ENCODE measurements around the gene AJM1. TPM values are rescaled to one million over a fixed set of nuclear protein-coding genes. Genes with fewer than 3 reads are reported as not detected.
"Not testable (repeated sequence)": the region's sequence is repeated elsewhere in the genome, so short reads cannot be mapped to it uniquely, and the experiment has no call there.

The AJM1 gene
- total RNA-seq, 1 donor from 2014 or later, result 7.4 TPM

DNA sequence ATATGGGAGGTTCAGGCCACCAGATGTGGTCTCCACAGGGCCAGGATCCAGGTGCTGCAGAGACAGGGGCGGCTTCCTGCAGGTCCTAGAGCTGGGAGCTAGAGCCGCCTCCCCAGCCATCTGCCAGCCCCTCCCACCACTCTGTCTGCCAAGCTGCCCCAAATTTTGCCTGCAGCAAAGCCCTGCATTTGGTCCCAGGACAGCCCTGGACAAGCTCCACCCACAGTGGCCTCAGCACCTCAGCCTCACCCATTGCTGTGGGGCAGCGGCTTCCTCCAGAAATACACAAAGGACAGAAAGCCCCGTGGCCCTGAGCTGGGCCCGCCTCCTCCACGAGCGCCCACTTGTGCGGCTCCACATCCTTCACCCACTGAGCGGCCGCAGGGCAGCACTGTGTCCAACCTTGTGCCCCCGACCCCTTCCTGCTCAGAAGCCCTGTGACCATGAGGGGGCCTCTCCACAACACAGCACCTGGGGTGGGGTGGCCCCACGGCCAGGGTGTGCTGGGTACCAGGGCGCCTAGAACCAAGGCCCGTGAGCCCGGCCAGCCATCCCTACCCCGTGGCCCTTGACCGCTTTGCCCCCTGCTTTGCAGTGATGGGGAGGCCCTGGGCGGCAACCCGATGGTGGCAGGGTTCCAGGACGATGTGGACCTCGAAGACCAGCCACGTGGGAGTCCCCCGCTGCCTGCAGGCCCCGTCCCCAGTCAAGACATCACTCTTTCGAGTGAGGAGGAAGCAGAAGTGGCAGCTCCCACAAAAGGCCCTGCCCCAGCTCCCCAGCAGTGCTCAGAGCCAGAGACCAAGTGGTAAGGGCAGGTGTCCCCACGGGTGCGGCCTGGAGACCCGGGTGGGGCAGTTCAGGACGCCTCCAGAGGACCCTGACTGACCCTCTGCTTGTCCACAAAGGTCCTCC is 3.7 kb upstream of the AJM1 start:
- DNase-seq (ENCODE audit: low spot score), result no peak
- H3K27ac Mint-ChIP-seq (ENCODE audit: unreplicated experiment), result peak overlapping the region; percentile 32
- H3K4me1 Mint-ChIP-seq (ENCODE audit: low read depth), result peaks cover 34% of the 10 kb centered on the region
- no peaks in the 10 kb centered on the region for H3K27me3 Mint-ChIP-seq (ENCODE audit: low read depth)
- H3K36me3 Mint-ChIP-seq (ENCODE audit: low read depth), result peaks cover 3% of the 10 kb centered on the region
- H3K4me3 Mint-ChIP-seq (ENCODE audit: unreplicated experiment), result no peak overlapping the region
- no peaks in the 10 kb centered on the region for H3K9me3 Mint-ChIP-seq (ENCODE audit: low read depth)
- TF ChIP-seq, protein P1, sequence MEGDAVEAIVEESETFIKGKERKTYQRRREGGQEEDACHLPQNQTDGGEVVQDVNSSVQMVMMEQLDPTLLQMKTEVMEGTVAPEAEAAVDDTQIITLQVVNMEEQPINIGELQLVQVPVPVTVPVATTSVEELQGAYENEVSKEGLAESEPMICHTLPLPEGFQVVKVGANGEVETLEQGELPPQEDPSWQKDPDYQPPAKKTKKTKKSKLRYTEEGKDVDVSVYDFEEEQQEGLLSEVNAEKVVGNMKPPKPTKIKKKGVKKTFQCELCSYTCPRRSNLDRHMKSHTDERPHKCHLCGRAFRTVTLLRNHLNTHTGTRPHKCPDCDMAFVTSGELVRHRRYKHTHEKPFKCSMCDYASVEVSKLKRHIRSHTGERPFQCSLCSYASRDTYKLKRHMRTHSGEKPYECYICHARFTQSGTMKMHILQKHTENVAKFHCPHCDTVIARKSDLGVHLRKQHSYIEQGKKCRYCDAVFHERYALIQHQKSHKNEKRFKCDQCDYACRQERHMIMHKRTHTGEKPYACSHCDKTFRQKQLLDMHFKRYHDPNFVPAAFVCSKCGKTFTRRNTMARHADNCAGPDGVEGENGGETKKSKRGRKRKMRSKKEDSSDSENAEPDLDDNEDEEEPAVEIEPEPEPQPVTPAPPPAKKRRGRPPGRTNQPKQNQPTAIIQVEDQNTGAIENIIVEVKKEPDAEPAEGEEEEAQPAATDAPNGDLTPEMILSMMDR (IDR thresholded peaks at IDR 0.05), result no peak

DNA sequence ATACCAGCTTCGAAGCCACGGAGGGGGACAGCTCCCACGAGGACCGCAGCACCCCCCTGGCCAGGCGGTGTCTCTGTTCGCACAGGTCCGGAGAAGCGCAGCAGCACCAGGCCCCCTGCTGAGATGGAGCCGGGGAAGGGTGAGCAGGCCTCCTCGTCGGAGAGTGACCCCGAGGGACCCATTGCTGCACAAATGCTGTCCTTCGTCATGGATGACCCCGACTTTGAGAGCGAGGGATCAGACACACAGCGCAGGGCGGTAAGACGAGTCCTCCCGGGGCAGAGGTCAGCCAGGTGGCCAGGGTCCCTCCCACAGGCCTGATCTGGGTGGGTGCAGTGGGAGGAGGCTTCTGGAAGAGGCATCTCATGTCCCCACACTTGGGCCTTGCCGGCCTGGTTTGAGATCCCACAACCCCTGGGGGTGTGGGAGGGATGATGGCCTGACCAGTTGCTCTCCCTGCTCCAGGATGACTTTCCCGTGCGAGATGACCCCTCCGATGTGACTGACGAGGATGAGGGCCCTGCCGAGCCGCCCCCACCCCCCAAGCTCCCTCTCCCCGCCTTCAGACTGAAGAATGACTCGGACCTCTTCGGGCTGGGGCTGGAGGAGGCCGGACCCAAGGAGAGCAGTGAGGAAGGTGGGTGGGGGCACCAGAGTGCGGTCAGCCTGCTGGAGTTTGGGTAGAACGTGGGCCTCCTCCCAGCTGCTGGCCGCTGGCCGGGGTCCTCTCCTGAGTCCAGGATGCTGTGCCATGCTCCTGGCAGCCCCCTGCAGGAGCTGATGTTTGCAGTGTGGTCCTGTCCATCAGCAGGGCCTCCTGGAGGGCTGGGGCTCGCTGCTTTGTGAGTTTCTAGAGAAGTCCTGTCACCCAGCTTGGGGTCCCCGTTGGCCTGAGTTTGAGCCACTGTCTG is 2.8 kb upstream of the AJM1 start:
- no peaks in the 10 kb centered on the region for H3K27me3 Mint-ChIP-seq (ENCODE audit: low read depth)
- peak overlapping the region; percentile 94 for H3K27ac Mint-ChIP-seq (ENCODE audit: unreplicated experiment)
- no peaks in the 10 kb centered on the region for H3K9me3 Mint-ChIP-seq (ENCODE audit: low read depth)
- H3K4me3 Mint-ChIP-seq (ENCODE audit: unreplicated experiment), result no peak overlapping the region
- no peak for DNase-seq (ENCODE audit: low spot score)
- TF ChIP-seq, protein P1 (IDR thresholded peaks at IDR 0.05), result no peak
- H3K4me1 Mint-ChIP-seq (ENCODE audit: low read depth), result peaks cover 35% of the 10 kb centered on the region
- peaks cover 3% of the 10 kb centered on the region for H3K36me3 Mint-ChIP-seq (ENCODE audit: low read depth)

DNA sequence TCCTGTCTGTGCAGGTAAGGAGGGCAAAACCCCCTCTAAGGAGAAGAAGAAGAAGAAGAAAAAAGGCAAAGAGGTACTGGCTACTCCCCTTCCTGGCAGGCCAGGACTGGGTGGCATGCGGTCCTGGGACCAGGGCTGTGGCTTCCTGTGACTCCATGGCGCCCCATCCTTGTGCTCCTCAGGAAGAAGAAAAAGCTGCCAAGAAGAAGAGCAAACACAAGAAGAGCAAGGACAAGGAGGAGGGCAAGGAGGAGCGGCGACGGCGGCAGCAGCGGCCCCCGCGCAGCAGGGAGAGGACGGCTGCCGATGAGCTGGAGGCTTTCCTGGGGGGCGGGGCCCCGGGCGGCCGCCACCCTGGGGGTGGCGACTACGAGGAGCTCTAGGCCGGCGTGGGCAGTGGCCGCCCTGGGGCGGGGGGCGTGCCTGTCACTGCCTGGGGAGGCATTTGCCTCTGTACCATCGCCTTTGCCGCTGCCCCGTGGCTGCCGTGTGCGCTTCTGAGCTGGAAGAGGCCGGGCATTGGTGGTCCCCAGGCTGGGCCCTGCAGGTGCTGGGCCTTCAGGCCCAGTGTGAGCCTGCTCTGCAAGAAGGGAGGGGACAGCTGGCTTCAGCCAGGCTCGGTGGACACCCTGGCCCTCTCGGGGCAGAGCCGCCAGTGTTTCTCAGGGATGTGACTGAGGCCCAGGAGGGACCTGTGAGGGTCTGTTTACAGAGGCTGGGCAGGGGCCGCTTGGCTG is 2.0 kb upstream of the AJM1 start:
- TF ChIP-seq, protein P1 (IDR thresholded peaks at IDR 0.05), result no peak
- Mint-ChIP-seq H3K36me3 (ENCODE audit: low read depth) (peaks cover 3% of the 10 kb centered on the region), H3K27me3 (ENCODE audit: low read depth) (no peaks in the 10 kb centered on the region), H3K4me1 (ENCODE audit: low read depth) (peaks cover 35% of the 10 kb centered on the region), H3K4me3 (ENCODE audit: unreplicated experiment) (no peak overlapping the region), H3K27ac (ENCODE audit: unreplicated experiment) (peak overlapping the region; percentile 94), H3K9me3 (ENCODE audit: low read depth) (no peaks in the 10 kb centered on the region)
- no peak for DNase-seq (ENCODE audit: low spot score)

DNA sequence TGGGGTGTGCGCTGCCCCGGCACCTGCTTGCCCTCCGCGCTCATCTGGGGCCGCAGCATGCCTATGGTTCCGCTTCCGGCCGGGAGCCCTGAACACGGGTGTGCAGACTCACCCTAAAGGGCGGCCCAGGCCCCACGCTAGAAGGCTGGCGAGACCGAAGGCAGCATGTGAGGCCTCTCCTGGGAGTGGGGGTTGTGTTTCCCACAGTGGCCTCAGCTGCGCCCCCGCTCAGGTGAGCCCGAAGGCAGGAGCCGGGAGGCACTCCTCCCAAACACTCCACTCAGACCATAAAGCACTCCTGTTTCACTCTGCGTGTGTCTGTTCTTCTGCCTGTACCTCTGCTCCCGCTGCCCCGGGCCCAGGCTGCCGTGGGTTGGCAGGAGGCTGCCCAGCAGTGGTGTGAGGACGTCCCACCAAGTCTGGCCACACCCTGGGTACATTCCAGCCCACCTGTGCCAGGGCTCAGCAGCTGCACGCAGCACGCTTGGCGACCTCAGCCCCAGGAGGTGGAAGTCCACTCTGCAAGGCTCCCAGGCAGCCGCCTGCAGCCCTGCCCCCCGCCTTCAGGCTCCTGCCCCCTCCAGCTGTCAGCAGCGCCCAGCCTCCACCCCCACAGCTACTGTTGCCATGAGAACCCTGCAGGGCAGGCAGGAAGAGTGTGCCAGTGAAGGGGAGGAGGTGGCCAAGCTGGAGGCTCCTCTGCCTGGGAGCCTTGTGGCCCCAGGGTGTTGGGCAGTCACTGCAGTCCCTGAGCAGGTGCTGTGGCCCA is 1.2 kb upstream of the AJM1 start:
- Mint-ChIP-seq H3K4me3 (ENCODE audit: unreplicated experiment) (peak overlapping the region; percentile 38), H3K9me3 (ENCODE audit: low read depth) (no peaks in the 10 kb centered on the region), H3K27me3 (ENCODE audit: low read depth) (no peaks in the 10 kb centered on the region), H3K4me1 (ENCODE audit: low read depth) (peaks cover 35% of the 10 kb centered on the region), H3K36me3 (ENCODE audit: low read depth) (peaks cover 3% of the 10 kb centered on the region), H3K27ac (ENCODE audit: unreplicated experiment) (peak overlapping the region; percentile 78)
- TF ChIP-seq, protein P1 (IDR thresholded peaks at IDR 0.05), result no peak
- DNase-seq (ENCODE audit: low spot score), result no peak

DNA sequence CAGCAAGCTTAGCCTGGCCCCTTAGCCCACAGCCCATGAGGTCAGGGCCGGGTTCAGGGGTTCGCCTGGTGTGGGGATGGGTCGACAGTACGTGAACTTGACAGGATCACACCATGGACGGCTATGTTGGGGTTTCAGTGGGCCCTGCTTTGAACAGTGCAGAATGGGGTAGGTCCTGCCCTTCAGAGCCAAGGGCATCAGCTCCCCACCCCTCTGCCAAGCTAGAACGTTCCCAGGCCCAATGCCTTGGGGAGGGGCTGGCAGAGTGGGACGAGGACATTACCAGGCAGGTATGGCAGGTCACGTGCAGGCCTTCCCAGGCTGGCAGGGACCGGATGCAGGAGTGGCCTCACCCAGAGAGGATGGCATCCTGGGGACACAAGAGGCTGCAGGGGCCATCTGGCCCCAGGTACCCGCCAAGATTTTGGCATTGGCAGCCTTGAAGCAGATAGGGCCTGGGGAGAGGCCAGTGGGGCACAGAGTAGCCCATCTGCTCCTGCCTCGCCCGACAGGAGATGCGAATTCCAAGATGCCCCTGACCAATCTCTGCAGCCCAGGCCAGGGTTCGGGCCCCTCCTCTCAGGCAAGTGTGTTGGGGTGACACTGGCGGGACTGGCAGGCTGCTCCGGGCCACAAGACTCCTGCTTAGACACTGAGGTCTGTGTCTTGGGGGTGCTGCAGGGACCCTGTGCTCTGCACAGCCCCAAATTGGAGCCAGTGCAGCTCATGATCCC is 465 bp upstream of the AJM1 start:
- Mint-ChIP-seq H3K4me3 (ENCODE audit: unreplicated experiment) (peak overlapping the region; percentile 73), H3K27ac (ENCODE audit: unreplicated experiment) (peak overlapping the region; percentile 80), H3K4me1 (ENCODE audit: low read depth) (peaks cover 39% of the 10 kb centered on the region)
- not testable (repeated sequence) for H3K27me3 Mint-ChIP-seq (ENCODE audit: low read depth); H3K36me3 Mint-ChIP-seq (ENCODE audit: low read depth); DNase-seq (ENCODE audit: low spot score); H3K9me3 Mint-ChIP-seq (ENCODE audit: low read depth)

DNA sequence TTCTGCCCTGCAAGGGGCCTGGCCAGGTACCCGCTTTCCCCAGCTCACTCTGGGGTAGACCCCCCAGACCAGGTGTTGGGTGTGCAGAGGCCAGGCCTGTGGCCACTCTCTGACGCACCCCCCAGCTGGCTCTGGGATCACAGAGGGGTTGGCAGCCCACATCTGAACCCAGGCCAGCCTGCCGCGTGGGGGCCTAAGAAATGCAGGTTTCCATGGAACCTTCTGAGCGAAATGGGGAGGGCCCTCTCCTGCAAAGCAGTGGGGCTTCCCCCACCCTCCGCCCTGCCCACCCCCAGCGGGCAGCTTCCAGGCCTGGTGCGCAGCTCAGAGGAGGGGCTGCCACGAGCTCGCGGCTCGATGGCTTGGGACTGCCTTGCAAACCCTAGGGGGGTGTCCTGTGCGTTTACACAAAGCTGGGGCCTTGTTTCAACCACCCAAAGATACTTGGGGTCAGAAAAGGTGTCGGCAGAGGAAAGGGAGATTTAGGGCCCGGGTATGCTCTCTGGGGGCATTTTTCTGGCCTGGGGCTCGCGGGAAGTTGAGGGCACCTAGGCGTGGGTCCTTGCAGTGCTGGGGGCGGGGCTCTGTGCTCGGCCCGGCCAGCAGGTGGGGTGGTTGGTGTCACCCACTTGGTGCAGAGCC is 1.0 kb downstream of the AJM1 start:
- H3K27me3 Mint-ChIP-seq (ENCODE audit: low read depth); H3K9me3 Mint-ChIP-seq (ENCODE audit: low read depth); DNase-seq (ENCODE audit: low spot score); H3K36me3 Mint-ChIP-seq (ENCODE audit: low read depth); H3K4me3 Mint-ChIP-seq (ENCODE audit: unreplicated experiment): not testable (repeated sequence)
- peak overlapping the region; percentile 36 for H3K27ac Mint-ChIP-seq (ENCODE audit: unreplicated experiment)
- H3K4me1 Mint-ChIP-seq (ENCODE audit: low read depth), result peaks cover 41% of the 10 kb centered on the region
